ENCODE results near the gene WFS1.

Gene WFS1

GRCh38 chr4:6303943-6304342 is 34.3 kb downstream of the WFS1 start:
- TF ChIP-seq JUND (IDR thresholded peaks at IDR 0.05; ENCODE audit: low read depth), result no peak
- in situ Hi-C loops (cut with HindIII; ENCODE audit: low pct_unique_long_range_greater_than_20kb, low sequenced_read_pairs), result no loop called here
- DNase-seq (ENCODE audit: low read depth in 1 of 2, low spot score in 1 of 2), result no peak

GRCh38 chr4:6306299-6306698 is 36.6 kb downstream of the WFS1 start:
- no peak for TF ChIP-seq JUND (IDR thresholded peaks at IDR 0.05; ENCODE audit: low read depth)
- no peak for DNase-seq (ENCODE audit: low read depth in 1 of 2, low spot score in 1 of 2)
- in situ Hi-C loops (cut with HindIII; ENCODE audit: low pct_unique_long_range_greater_than_20kb, low sequenced_read_pairs), result no loop called here

GRCh38 chr4:6307230-6307629 is 37.6 kb downstream of the WFS1 start:
- no peak for DNase-seq (ENCODE audit: low read depth in 1 of 2, low spot score in 1 of 2)
- in situ Hi-C loops (cut with HindIII; ENCODE audit: low pct_unique_long_range_greater_than_20kb, low sequenced_read_pairs), result no loop called here

GRCh38 chr4:6307891-6308290 is 38.2 kb downstream of the WFS1 start:
- in situ Hi-C loops (cut with HindIII; ENCODE audit: low pct_unique_long_range_greater_than_20kb, low sequenced_read_pairs), result no loop called here
- TF ChIP-seq JUND (IDR thresholded peaks at IDR 0.05; ENCODE audit: low read depth), result no peak
- DNase-seq (ENCODE audit: low read depth in 1 of 2, low spot score in 1 of 2), result no peak

More at GRCh38 chr4:6307230-6307629, 37.6 kb downstream of the WFS1 start:
- TF ChIP-seq JUND (IDR thresholded peaks at IDR 0.05; ENCODE audit: low read depth), result no peak

GRCh38 chr4:6308899-6309643 is 39.4 kb downstream of the WFS1 start:
- DNase-seq (ENCODE audit: low read depth in 1 of 2, low spot score in 1 of 2), result peak in 1 of 2 experiments; percentile 71
- TF ChIP-seq JUND (IDR thresholded peaks at IDR 0.05; ENCODE audit: low read depth), result no peak
- in situ Hi-C loops (cut with HindIII; ENCODE audit: low pct_unique_long_range_greater_than_20kb, low sequenced_read_pairs), result no loop called here

- DNase-seq (ENCODE audit: low read depth in 1 of 2, low spot score in 1 of 2), result no peak
- TF ChIP-seq JUND (IDR thresholded peaks at IDR 0.05; ENCODE audit: low read depth), result no peak
- in situ Hi-C loops (cut with HindIII; ENCODE audit: low pct_unique_long_range_greater_than_20kb, low sequenced_read_pairs), result no loop called here
These were observed 40.1 kb downstream of the WFS1 start for GRCh38 chr4:6309777-6310176.

- no peak for TF ChIP-seq JUND (IDR thresholded peaks at IDR 0.05; ENCODE audit: low read depth)
- peak in 1 of 2 experiments; percentile 92 for DNase-seq (ENCODE audit: low read depth in 1 of 2, low spot score in 1 of 2)
- in situ Hi-C loops (cut with HindIII; ENCODE audit: low pct_unique_long_range_greater_than_20kb, low sequenced_read_pairs), result no loop called here
These were observed 43.6 kb downstream of the WFS1 start for GRCh38 chr4:6313216-6313615.

- DNase-seq (ENCODE audit: low read depth in 1 of 2, low spot score in 1 of 2), result no peak
- in situ Hi-C loops (cut with HindIII; ENCODE audit: low pct_unique_long_range_greater_than_20kb, low sequenced_read_pairs), result no loop called here
- no peak for TF ChIP-seq JUND (IDR thresholded peaks at IDR 0.05; ENCODE audit: low read depth)
These were observed 46.9 kb downstream of the WFS1 start for GRCh38 chr4:6316461-6317003.

GRCh38 chr4:6318206-6318605 is 48.6 kb downstream of the WFS1 start:
- no peak for DNase-seq (ENCODE audit: low read depth in 1 of 2, low spot score in 1 of 2)
- in situ Hi-C loops (cut with HindIII; ENCODE audit: low pct_unique_long_range_greater_than_20kb, low sequenced_read_pairs), result no loop called here
- TF ChIP-seq JUND (IDR thresholded peaks at IDR 0.05; ENCODE audit: low read depth), result no peak

- in situ Hi-C loops (cut with HindIII; ENCODE audit: low pct_unique_long_range_greater_than_20kb, low sequenced_read_pairs), result no loop called here
- DNase-seq (ENCODE audit: low read depth in 1 of 2, low spot score in 1 of 2), result no peak
- TF ChIP-seq JUND (IDR thresholded peaks at IDR 0.05; ENCODE audit: low read depth), result no peak
These were observed 50.0 kb downstream of the WFS1 start for GRCh38 chr4:6319530-6320150.

- in situ Hi-C loops (cut with HindIII; ENCODE audit: low pct_unique_long_range_greater_than_20kb, low sequenced_read_pairs), result no loop called here
- no peak for DNase-seq (ENCODE audit: low read depth in 1 of 2, low spot score in 1 of 2)
- no peak for TF ChIP-seq JUND (IDR thresholded peaks at IDR 0.05; ENCODE audit: low read depth)
These were observed 51.0 kb downstream of the WFS1 start for GRCh38 chr4:6320663-6321062.

GRCh38 chr4:6321361-6321760 is 51.7 kb downstream of the WFS1 start:
- no peak for TF ChIP-seq JUND (IDR thresholded peaks at IDR 0.05; ENCODE audit: low read depth)
- in situ Hi-C loops (cut with HindIII; ENCODE audit: low pct_unique_long_range_greater_than_20kb, low sequenced_read_pairs), result no loop called here
- DNase-seq (ENCODE audit: low read depth in 1 of 2, low spot score in 1 of 2), result no peak

GRCh38 chr4:6322067-6322760 is 52.6 kb downstream of the WFS1 start:
- in situ Hi-C loops (cut with HindIII; ENCODE audit: low pct_unique_long_range_greater_than_20kb, low sequenced_read_pairs), result no loop called here
- no peak for DNase-seq (ENCODE audit: low read depth in 1 of 2, low spot score in 1 of 2)
- no peak for TF ChIP-seq JUND (IDR thresholded peaks at IDR 0.05; ENCODE audit: low read depth)

Measured in T47D (cell line).